ENCODE data around the gene USP6NL. TPM values are rescaled to one million over a fixed set of nuclear protein-coding genes. Genes with fewer than 3 reads are reported as not detected.

The USP6NL gene
- total and polyA plus RNA-seq, 10 of the 15 experiments (the other 5 are each of a cell fraction or from before 2014, with no cell fraction given): 4.0 to 27.7 (median 18.2) TPM

GRCh38 chr10:11553773-11554381 is 57.6 kb downstream of the USP6NL start (continued):
- TF ChIP-seq CTCF (IDR thresholded peaks at IDR 0.05 in 2 of 3, conservative IDR thresholded peaks at IDR 0.05 in 1 of 3; ENCODE audit: control insufficient read depth in 2 of 3, extremely low read depth in 1 of 3, insufficient read depth in 1 of 3, low read depth in 3 of 3, low read length in 3 of 3): no peak
- no peak; the same call in 1 of the 2 replicates for TF ChIP-seq YY1 (IDR thresholded peaks at IDR 0.05; ENCODE audit: low read depth, low read length)
- no peak for TF ChIP-seq NFXL1 (IDR thresholded peaks at IDR 0.05; ENCODE audit: borderline replicate concordance)
- no peak for TF ChIP-seq PRDM15 (CRISPR knock-in tag; IDR thresholded peaks at IDR 0.05)
- no peak for TF ChIP-seq RELA (IDR thresholded peaks at IDR 0.05; ENCODE audit: borderline replicate concordance, partially characterized antibody)
- TF ChIP-seq MEF2B (IDR thresholded peaks at IDR 0.05; ENCODE audit: partially characterized antibody, poor library complexity, severe bottlenecking): peak; percentile 69
- TF ChIP-seq MYC (IDR thresholded peaks at IDR 0.05; ENCODE audit: insufficient read depth, insufficient read length, insufficient replicate concordance, low read length, severe bottlenecking): no peak
- TF ChIP-seq ZNF687 (IDR thresholded peaks at IDR 0.05): no peak
- TF ChIP-seq RUNX3 (IDR thresholded peaks at IDR 0.05; ENCODE audit: low read length): peak; percentile 60
- no peak for TF ChIP-seq PBX3 (IDR thresholded peaks at IDR 0.05; ENCODE audit: insufficient replicate concordance, low read depth, low read length)
- no peak for TF ChIP-seq HDGF (IDR thresholded peaks at IDR 0.05)
- TF ChIP-seq SMARCA5 (IDR thresholded peaks at IDR 0.05): peak; percentile 84
- TF ChIP-seq PML (IDR thresholded peaks at IDR 0.05; ENCODE audit: low read length): no peak
- TF ChIP-seq E2F8 (IDR thresholded peaks at IDR 0.05; ENCODE audit: low read depth, partially characterized antibody): no peak

All from GM12878 (cell line).